HG02798 (cell line): Measurements from ENCODE around the gene SLC39A1.
A peak's percentile ranks its signal among the peaks of the same experiment; 100 is the strongest.

Source experiments
- ATAC-seq: cut with Tn5 transposase; IDR thresholded peaks from one replicate; pipeline ENCODE4 v1.9.1; 2021; ENCODE audit warnings: mild to moderate bottlenecking; ENCODE audit not compliant: unreplicated experiment, poor library complexity

Gene SLC39A1

DNA sequence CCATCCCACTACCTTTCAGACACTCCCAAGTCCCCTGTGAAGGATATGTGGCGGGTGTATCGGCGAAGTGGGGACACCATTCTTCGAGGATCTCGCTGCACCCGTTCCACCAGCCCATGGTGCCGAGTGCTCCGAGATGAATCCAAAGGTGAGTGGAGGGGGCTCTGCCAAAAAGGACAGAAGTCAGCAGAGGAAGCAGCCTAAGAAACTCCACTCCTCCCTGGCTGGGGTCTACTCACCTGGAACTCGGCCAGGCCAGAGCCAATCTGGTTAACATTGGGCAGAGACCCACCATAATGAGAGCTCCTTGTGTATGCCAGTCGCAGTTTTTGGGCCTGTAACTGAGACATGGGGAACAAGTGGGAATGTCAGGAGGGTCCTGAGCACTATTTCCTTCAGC is 8.5 kb downstream of the SLC39A1 start:
- no peak for ATAC-seq

DNA sequence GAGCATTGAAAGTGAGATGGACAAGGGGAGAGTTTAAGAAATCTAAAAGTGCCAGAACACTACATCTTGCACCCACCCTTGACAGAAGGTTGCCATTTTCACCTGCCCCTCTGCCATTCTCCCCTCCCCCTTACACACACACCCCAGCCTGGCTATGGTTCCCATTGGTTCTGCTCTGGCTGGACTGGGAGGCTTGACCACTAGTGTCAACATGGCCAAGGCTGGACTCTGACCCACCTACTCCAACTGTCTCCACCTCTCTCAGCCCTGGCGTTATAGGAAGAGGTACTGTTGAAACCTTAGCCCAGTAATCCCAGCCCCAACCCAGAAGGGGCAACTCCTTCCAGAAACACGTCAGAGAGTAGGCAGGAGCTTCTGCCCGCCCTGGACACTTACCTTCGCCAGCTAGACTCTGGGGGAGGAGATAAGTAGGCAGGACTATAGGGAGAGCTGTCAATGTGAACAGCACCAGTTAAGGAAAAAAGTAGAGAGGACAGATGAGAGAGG is 9.4 kb downstream of the SLC39A1 start:
- no peak for ATAC-seq

DNA sequence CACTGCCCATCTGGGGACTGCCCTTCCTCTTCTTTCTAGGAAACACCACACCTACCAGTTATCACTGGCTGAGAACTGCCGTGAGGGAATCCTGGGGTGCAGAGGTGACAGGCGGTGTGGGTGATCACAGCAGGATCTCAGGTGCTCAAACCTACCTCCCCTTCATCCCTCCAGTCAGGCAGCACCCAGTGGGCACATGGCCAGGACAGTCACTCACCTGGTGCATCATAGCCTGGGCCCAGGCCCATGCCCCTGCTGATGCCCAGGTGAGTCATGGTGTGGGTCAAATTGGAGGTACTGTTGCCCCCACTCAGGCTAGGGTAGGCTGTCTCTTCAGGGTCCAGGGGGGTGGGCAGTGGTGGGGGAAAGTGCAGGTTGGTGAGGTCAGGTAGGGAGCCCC is 11.5 kb downstream of the SLC39A1 start:
- no peak for ATAC-seq

DNA sequence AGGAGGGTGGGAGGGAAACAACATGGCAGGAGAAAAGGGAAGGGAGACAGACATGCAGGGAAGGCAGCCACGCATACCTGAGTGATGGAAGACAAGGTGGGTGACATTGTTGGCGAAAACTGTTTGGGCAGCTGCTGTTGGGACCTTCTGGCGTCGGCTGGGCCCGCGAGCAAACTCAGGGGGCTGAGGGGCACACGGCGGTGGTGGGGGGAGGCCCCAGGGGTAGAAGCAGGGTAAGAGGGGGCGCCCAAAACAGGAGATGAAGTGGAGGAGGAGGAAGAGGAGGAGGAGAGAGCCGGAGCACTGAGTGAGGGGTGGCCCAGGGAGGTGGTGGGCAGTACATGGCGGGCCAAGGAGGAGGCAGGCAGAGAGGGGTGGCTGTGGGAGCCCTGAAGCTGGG is 12.2 kb downstream of the SLC39A1 start:
- ATAC-seq = no peak

DNA sequence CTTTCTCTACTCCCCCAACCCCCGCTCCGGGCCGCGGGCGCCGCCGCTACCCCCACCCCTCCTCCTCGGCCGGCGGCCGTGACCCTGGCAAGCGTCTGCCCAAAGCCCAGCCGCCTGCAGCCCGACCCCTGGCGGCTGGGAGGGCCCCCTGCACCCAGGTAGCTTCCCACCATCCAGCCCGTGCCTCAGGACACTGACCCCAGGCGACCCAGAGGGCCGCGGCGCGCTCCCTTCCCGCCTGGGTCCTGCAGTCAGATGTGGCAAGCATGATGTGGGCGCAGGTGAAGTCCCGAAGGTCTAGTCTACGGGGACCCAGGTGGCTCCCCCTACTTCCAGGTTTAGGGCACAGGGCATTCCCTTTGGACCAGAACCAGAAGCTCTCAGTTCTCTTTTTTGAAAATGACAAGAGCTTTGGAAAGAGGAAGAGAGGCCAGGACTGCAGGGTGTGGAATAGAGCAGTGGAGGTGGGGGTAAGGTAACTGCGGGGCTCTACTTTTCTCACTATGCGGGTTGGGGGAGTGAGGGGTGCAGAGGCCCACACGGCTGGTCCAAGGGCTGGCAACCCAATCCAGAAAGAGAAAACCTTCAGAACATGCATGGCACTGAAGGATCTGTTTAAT is 16.6 kb downstream of the SLC39A1 start, which contains the start of gene DENND4B:
DENND4B (minus strand) TSS at position 97 of the 620 bp plus-strand sequence. CDS start 2,344 bp downstream, outside the sequence.
- peak; percentile 73 for ATAC-seq

DNA sequence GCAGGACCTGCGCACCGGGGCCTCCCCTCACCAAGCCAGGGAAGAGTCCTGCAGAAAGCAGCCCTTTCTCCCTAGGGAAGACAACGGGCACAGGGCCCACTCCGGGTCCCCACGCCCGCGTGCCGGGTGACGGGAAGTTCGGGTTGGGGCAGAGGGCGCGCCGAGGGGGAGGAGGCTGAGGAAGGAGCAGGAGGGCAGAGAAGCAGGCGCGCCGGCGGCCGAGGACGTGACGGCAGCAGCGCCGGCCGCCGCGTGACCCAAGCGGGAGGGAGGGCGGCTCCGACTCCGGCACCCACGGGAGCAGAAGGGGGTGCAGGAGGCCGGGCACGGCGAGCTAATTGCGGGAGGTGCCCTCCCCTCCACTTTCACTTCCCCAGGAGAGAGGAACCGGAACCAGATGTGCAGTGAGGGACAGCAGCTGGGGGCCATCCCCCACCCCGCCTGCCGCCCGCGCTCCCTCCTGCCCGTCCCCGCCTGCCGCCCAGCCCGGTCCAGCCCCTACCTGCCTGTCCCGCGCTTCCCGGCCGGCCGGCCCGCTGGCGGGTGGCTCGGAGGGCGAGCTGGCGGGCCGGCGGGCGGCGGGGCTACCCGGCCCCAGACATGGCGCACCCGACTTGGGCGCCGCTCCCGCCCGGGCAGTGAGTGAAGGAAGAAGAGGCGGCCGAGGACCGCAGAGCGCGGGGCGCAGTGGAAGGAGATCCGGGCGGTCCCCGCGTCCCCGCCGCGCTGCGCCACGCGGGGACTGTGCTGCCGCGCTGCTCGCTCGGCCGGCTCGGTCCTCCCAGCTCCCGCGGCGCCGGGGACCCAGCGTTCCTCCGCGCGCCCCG is 17.3 kb downstream of the SLC39A1 start:
- peak; percentile 77 for ATAC-seq

DNA sequence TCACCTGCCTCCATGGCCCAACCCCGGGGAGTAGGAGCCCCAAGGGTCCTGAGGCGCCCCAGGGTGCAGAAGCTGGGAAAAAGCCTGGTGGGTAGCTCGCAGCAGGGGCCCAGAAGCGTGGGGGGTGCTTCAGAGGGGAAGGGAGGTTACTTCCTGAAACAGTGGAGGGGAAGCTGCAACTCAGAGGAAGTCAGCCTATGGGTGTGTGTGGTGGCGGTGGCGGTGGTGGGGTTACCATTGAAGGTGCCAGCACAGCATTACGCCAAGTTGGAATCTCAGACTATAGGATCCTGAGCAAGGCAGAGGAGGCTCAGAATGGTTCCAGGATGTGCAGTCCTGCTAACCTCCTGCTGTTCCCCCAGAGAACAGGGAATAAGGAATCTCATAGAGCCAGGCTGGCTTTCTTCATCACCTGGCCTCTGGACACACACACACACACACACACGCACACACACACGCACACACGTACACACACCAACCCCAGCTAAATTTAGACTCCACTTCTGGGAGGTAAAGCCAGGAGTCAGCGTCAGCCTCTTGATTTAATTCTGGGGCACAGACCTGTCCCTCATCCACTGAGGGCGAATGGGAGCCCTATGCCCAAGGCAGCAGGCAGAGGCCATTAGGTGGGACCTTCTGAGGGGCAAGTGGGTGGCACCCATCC is 18.1 kb downstream of the SLC39A1 start:
- ATAC-seq = no peak

DNA sequence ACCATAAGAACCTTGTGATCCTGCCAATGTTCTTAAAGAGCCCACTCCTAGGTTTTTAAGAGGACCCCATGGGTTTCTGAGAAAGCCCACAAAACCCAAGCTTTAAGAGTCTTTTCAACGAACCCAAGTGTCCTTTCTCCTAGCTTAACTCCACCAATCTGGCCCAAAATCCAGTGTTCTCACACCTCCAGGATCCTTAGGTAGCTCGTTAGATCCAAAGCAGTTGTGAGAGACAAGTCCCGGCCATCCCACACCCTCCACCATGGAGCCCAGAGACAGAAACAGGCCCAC is 18.6 kb downstream of the SLC39A1 start:
- no peak for ATAC-seq

DNA sequence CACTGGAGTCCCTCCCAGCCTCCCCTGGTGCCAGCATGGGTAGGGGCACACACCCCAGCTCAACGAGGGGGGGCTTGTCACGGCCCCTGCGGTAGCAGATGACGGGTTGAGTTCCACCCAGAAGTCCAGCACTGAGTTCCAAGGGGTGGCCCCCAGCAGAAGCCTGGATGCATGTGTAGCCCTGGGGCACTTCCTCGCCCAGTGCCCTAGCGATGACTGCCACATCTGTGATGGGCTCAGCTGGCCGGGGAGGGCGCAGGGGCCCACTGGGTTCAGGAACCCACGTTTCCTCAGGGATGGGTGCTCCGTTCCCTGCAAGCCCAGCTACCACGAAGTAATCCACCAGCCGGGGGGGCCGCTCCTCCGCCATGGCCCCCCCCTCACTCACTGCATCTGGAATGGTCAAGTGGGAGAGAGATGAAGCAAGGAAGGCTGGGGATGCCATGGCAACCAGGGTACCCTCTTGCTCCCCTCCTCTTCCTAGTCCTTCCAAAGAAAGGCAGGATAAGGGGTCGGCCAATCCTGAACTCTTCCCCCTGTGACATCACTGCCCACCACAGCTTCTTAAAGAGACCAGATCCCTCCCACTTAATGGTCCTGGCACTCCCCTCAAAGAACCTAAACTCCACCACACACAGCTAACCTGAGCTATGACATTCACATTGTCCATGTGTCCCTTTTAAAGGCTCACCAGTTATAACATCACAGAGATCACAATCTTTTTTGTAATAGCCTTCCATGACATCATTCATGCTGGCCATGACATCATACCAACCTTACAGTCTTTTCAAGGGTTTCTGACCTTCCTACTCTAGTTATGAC is 19.1 kb downstream of the SLC39A1 start:
- no peak for ATAC-seq

DNA sequence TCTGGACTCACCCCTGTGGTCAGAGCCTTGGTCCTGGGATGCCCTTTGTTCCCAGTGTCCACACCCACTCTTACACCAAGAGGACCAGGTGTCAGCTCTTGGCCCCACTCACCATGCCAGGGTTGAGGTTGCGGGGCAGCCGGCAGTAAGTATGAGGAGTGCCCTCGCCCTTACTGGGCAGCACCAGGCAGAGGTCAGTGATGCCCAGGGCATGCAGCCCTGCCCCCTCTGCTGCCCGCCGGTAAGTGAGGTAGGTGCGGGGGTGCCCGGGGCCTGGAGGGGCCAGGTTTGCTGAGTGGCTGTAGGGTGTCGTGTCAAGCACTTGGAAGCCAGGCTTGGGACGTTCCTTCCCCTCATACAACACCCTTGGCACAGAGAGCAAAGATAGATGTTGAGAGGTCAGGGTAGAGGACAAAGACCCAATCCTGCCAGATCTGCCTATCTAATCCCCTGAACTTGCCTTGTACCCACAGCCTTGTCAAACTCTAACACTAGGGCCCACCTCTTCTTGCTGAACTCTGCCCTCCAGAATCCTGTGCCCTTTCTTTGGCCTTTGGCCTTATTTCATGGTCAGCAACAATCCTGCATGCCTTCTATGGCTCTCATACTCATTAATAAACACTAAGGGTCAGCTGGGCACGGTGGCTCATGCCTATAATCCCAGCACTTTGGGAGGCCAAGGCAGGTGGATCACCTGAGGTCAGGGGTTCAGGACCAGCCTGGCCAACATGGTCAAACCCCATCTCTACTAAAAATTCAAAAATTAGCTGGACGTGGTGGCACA is 20.4 kb downstream of the SLC39A1 start:
- ATAC-seq = no peak

DNA sequence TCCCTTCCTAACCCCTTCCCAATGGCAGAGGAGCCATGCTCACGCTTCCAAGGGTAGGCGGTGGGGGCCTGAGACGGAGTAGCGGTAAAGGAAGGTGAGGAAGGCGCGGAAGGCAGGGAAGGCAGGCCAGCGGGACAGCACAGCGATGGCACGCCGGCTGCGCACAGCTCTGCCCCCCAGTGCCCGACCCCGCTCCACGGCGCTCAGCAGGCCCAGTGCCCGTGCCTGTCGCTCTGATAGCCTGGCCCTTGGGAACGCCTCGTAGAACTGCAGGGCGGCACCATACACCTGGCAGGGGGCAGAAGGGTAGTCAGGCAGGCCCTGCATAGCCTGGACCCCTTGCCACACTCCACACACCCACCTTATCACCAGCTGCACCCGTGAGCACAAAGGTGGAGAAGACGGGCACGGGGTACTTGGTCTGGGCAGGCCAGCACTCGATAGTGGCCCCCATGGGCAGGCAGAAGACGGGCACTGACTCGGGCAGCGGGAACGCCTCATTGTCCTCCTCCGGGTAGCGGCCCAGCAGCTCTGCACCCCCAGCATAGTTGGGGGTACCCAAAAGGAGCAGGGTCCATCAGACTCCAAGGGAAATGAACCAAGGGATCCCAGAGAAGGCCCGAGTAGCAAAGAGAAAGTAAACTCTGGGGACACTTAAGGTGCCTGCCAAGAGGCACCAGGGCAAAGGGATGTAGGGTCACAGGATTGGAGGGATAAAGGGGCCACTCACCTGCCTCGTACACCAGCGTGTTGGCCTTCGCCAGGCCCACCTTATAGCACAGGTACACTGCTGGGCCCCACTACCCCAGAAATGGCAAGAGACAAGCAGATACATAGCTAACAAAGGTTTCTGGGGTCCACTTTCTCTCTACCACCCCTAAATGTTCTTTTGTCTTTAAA is 21.3 kb downstream of the SLC39A1 start:
- ATAC-seq = no peak

DNA sequence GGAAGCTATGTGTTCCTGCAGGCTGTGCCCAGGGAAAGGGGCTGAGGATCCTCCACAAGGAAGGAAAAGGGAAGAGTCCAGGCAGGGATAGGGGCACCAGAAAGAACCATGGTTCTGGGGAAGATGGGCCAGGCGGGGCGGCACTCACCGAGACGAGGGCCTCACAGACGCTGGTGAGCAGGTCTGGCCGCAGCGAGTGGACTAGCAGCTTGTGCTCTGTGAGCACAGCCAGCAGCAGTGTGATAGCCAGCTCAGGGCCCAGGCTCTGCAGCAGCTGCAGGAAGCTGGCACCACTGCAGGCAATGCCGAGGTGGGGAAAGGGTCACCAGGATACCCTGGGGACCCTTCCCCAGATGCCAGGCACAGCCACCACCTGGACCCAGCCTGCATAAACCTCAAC is 22.6 kb downstream of the SLC39A1 start:
- no peak for ATAC-seq

DNA sequence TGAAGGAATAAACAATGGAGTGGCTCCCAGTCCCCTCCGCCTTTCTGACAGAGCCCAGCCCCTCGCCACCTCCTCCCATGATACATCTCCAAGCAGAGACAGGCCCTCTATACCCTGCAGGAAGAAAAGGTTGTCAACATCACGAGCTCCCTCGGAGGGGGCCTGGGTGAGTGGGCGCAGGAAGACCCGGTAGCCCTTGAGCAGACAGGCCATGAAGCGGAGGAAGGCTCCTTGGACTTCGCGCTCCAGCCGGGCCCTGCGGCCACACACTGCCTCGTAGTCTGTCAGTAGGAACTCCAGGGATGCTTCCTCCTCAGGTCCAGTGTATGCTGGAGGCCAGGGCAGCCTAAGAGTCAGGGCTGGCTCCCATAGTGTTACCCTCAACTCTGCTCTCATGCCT is 23.9 kb downstream of the SLC39A1 start:
- ATAC-seq = no peak

DNA sequence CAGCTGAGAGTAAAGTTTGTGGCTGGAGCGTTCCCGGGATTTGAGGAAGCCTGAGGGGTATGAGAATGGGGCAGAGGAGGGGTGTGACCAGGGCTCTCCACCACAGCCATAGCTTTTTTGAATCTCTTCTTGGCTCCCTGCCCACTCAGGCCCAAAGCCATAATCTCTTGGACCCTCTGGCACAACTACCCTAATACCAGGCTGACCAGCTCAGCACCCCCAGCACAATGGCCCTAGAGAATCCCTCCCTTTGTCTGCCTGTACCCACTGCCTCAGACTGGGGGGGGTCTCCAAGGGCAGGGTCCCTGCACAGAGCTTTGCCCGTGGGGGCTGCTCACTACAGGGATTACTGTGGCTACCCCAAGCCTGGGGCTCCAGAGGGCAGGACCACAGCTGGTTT is 24.3 kb downstream of the SLC39A1 start:
- no peak for ATAC-seq

DNA sequence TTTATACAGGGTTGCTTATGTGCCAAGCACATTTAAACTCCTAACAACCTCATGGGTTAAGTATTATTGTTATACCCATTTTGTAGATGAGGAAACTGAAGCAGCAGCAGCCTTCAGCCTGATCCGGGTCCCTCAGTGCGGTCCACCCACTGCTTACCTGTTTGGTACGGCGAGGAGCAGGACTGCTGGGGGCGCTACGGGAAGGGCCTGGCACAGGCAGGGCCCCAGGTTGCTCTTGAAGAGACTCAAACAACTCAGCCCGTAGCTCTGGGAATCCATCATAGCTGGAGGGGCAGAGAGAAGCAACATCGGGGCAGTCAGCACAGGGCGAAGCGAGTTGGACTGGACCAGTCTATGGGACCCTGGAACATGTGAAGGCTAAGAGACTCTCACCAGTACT is 26.0 kb downstream of the SLC39A1 start:
- ATAC-seq = no peak

DNA sequence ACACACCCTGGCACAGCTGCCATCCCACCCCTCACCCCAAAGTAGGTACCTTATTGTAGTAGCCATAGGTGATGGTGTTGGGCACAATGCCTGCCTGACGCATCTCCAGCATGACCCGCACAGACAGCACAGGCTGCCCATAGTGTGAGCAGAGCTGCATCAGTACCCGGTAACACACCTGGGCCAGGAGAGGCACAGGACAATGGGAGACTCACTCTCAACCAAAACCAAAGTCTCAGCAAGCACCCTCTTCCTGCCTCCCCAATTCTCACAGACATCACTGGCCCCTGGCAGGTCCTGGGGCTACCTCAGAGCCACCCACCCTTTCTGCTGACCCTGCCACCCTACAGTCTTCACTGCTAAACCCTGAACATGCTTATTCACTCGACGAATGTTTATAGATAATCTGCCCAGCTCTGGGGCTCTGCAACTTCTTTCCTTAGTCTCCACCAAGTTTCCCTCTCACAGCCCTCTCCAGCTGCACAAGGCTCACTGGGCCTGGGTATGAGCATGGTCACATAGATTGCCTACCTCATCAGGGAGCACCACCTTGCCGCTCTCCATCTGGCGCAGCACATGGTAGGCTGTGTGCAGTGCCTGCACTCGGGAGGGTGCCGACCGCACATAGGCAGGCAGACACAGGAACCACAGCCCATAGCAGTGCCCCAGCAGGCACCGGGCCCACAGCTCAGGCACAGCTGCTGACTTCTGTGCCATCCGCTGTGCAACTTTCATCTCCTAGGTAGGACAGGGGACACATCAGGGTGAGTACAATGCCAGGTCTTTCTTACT is 27.1 kb downstream of the SLC39A1 start:
- no peak for ATAC-seq

DNA sequence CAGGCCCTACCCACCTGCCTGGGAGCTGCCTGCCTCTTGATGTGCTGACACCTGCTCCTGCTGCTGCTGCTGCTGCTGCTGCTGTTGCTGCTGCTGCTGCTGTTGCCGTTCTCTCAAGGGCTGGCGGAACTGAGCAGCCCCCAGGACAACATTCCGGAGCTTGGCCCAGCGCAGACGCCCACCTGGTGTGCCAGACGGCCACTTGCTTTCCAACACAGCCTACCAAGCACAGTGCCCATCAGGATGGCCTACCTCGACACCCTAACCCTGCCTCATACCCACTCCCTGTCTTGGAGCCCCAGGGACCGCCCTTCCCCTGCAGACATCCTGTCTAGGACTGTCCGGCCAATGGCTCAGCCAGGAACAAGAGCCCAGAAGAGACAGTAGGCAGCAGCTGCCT is 28.6 kb downstream of the SLC39A1 start:
- ATAC-seq = no peak

DNA sequence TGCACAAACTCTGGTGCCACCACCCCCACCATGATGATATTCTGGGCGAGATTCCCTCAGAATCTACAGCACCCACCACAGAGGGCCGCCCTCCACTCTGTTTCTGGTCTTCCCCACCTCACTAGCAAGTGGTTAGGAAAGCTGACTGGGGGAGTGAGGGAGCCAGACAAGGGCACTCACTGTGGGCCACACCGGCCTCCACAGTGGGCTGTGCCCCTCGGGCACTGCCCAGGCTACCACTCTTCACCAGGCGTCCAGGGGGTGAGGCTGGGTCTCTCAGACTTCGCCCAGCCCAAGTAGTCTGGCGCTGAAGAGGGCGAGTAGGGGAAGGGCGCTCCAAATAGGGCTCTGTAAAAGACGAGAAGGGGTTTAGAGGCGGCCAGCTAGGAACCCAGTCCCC is 29.4 kb downstream of the SLC39A1 start:
- no peak for ATAC-seq
